BJ (cell line): ENCODE measurements around the gene PACS1. TPM values are rescaled to one million over a fixed set of nuclear protein-coding genes. Genes with fewer than 3 reads are reported as not detected.

ENCODE experiments used
- CTCF ChIA-PET: fragments of 350-600 bp; formaldehyde crosslinking; extraction: SDS; loops from one replicate; lab custom pipeline; 2021; ENCODE audit warnings: antibody characterized with exemption, inconsistent platforms; lab: Yijun Ruan, JAX
- POLR2A ChIA-PET: fragments of 300-600 bp; sonication (Branson Sonifier 250); formaldehyde crosslinking; extraction: SDS; loops from one replicate; lab custom pipeline; 2021; ENCODE audit warnings: antibody characterized with exemption; lab: Charles Lee
- DNase-seq: peaks from one replicate; pipeline ENCODE4 v3.0.0-alpha.2; 2011; ENCODE audit warnings: low read depth
- H3K27me3 ChIP-seq: 2 replicates; pipeline ENCODE4 v1.6.0; 2011; ENCODE audit warnings: low read length; ENCODE audit not compliant: control insufficient read depth, insufficient read depth
- H3K36me3 ChIP-seq: 2 replicates; pipeline ENCODE4 v1.5.1; 2011; ENCODE audit warnings: low read length; ENCODE audit not compliant: control insufficient read depth, insufficient read depth
- H3K4me3 ChIP-seq: 2 replicates; pipeline ENCODE4 v1.5.1; 2011; ENCODE audit warnings: low read depth, mild to moderate bottlenecking, control low read depth, low read length
- polyA plus RNA-seq: library from polyadenylated mRNA; depleted of rRNA; stranded (reverse); fragments of >200 nt; gene quantifications from 2 replicates; pipeline ENCODE4 v1.2.3, GENCODE V29; 2011
- TF ChIP-seq, protein P1 (sequence below): IDR thresholded peaks from 2 replicates; pipeline ENCODE4 v1.5.1; 2011; ENCODE audit warnings: low read depth, mild to moderate bottlenecking, control low read depth, inconsistent platforms, low read length, moderate library complexity; ENCODE audit not compliant: insufficient read depth

PACS1 gene
- polyA plus RNA-seq, 1 experiment, result 34.3 TPM

- CTCF ChIA-PET, result no interaction called here
- no peaks in the 10 kb centered on the region for H3K27me3 ChIP-seq
- POLR2A ChIA-PET, result no interaction called here
- TF ChIP-seq, protein P1, sequence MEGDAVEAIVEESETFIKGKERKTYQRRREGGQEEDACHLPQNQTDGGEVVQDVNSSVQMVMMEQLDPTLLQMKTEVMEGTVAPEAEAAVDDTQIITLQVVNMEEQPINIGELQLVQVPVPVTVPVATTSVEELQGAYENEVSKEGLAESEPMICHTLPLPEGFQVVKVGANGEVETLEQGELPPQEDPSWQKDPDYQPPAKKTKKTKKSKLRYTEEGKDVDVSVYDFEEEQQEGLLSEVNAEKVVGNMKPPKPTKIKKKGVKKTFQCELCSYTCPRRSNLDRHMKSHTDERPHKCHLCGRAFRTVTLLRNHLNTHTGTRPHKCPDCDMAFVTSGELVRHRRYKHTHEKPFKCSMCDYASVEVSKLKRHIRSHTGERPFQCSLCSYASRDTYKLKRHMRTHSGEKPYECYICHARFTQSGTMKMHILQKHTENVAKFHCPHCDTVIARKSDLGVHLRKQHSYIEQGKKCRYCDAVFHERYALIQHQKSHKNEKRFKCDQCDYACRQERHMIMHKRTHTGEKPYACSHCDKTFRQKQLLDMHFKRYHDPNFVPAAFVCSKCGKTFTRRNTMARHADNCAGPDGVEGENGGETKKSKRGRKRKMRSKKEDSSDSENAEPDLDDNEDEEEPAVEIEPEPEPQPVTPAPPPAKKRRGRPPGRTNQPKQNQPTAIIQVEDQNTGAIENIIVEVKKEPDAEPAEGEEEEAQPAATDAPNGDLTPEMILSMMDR, result no peak
- no peak overlapping the region for H3K4me3 ChIP-seq
- no peak for DNase-seq
- H3K36me3 ChIP-seq, result no peaks in the 10 kb centered on the region; the same call in 1 of the 2 replicates
Measured at GRCh38 chr11:66186470-66186869, 116.4 kb downstream of the PACS1 start.

DNA sequence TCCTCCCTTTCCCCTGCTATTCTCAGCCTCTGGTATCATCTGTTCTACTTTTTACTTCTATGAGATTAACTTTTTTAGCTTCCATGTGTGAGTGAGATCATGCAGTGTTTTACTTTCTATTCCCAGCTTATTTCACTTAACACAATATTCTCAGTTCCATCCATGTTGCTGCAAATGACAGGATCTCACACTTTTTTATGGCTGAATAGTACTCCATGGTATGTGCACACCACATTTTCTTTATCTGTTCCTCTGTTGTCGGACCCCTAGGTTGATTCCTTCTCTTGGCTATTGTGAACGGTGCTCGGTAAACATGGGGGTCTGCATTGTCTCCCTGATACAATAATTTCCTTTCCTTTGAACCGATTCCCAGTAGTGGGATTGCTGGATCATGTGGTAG is 117.4 kb downstream of the PACS1 start:
- POLR2A ChIA-PET, result no interaction called here
- Histone ChIP-seq H3K4me3 (no peak overlapping the region), H3K27me3 (no peaks in the 10 kb centered on the region), H3K36me3 (no peaks in the 10 kb centered on the region; the same call in none of the 2 replicates)
- CTCF ChIA-PET, result no interaction called here
- TF ChIP-seq, protein P1, result no peak
- DNase-seq, result no peak

GRCh38 chr11:66188580-66188979 is 118.5 kb downstream of the PACS1 start:
- TF ChIP-seq, protein P1, result no peak
- ChIA-PET POLR2A (no interaction called here), CTCF (no interaction called here)
- Histone ChIP-seq H3K4me3 (no peak overlapping the region), H3K27me3 (no peaks in the 10 kb centered on the region), H3K36me3 (peaks cover 2% of the 10 kb centered on the region)
- DNase-seq, result no peak

DNA sequence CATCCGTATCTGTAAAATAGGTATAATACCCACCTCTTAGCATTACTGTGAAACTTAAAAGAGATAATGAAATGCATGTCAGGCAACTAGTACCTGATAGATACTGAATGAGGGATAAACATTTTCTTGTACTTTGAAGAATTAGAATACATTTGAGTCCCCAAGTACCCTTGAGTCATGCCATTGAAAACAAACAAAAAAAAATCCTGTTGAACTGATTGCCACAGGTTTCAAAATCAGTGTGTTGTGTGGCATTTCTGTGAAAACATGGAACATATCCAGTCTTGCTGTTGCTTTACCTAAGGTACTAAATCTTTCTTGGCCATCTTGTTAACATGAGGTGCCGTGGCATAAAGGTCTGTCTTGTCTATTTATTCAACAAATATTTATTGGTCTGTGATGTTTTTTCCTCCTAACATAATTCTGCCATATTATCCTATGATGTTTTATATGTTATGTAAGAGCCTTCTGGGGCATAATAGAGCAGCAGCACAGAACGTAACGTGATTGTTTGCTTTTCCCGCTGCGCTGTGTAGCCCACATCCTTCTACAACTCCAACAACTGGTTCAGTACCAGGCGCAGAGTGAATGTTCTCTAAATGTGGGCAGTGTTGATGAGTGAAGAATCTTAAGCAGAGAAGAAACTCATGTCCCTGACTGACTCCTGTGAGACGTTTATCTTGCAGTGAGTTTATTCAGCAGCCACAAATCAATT is 119.1 kb downstream of the PACS1 start:
- H3K36me3 ChIP-seq, result peaks cover 2% of the 10 kb centered on the region
- POLR2A ChIA-PET, result no interaction called here

GRCh38 chr11:66190786-66191185 is 120.7 kb downstream of the PACS1 start:
- H3K4me3 ChIP-seq, result no peak overlapping the region
- H3K27me3 ChIP-seq, result no peaks in the 10 kb centered on the region
- DNase-seq, result no peak
- TF ChIP-seq, protein P1, result no peak
- CTCF ChIA-PET, result no interaction called here
- POLR2A ChIA-PET, result interaction anchor here (0.6 kb wide), 1 partner anchor 98 kb away, joined by 3 read pairs; the partner anchor contains the start of gene YIF1A
- peaks cover 4% of the 10 kb centered on the region for H3K36me3 ChIP-seq

More for the DNA sequence above, 119.1 kb downstream of the PACS1 start:
- Histone ChIP-seq H3K4me3 (no peak overlapping the region), H3K27me3 (no peaks in the 10 kb centered on the region)
- TF ChIP-seq, protein P1, result no peak
- CTCF ChIA-PET, result no interaction called here
- no peak for DNase-seq
